ENCODE results near the gene BMAL1. TPM values are rescaled to one million over a fixed set of nuclear protein-coding genes. Genes with fewer than 3 reads are reported as not detected.

BMAL1 gene
- total and polyA plus RNA-seq, 2 of the 8 experiments (the other 6 are each of a cell fraction or from before 2014, with no cell fraction given), result 6.8 to 6.9 TPM

DNA sequence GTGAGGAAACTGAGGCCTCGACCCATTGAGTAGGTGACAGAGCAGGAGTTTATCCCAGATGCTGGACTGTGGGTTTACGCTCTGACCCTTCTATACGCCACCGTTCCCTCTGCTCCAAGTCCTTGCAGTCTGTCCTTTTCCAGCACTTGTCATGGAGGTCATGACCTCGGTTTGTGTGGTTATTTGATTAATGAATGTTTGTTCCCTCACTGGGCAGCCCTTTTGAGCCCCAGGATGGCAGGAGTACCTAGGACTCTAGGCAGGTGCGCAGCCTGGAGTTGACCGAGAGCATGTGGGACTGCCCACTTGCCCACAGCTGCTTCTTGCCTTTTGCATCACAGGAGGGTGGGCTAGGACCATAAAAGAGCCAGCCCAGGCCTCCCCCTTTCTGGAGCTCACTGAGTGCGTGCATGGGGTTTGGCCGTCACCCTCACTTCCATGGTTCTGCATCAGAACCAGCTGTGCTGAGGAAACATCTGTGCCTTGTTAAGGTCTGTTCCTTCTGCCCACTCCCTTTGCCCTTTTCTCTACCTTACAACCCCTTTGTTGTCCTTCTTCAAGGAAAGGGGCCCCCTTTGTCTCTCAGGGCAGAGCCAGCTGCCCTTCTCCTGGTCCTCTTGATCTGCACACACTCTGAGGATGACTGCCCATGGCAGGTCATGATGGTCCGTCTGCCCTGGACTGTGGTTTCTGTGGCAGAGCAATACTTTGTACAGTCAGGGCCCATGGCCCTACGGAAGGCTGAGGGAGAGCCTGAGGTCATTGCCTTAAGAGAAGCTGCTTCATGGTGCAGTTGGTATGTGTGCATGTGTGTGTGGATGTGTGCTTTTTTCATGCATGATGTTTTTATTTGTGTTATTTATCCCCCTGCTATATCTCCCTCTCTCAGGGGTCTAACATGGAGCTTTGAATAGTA, 38.2 kb downstream of the BMAL1 start:
- no peaks in the 10 kb centered on the region for H3K79me2 ChIP-seq (ENCODE audit: control insufficient read depth in 1 of 2, insufficient read depth in 2 of 2, low read length in 2 of 2)
- H3K23ac ChIP-seq (ENCODE audit: insufficient read length), result no peak overlapping the region
- no peak overlapping the region for H2BK120ac ChIP-seq (replicated peaks; ENCODE audit: low read depth, low read length)
- no peaks in the 10 kb centered on the region for H3K27me3 ChIP-seq (replicated peaks in 1 of 4; ENCODE audit: control insufficient read depth in 3 of 4, extremely low read depth in 1 of 4, insufficient read depth in 3 of 4, low read length in 3 of 4)
- no peak overlapping the region for H2AK5ac ChIP-seq (ENCODE audit: low read depth, low read length)
- H3K56ac ChIP-seq (replicated peaks; ENCODE audit: insufficient read length, low read depth, low read length), result no peak overlapping the region
- WGBS, 2 experiments (ENCODE audit: extremely low coverage in 1 of 2, insufficient coverage in 1 of 2, insufficient read length in 1 of 2, insufficient replicate concordance in 2 of 2, low coverage in 1 of 2, low lambda C conversion rate in 2 of 2, missing lambda C conversion rate in 1 of 2), result 92% methylated on average over 11 of the region's 11 CpGs; no CpG with 5 or more reads in 1 of the 2 experiments
- no peak overlapping the region for H3K14ac ChIP-seq (ENCODE audit: insufficient read length)
- H3K4me3 ChIP-seq (ENCODE audit: extremely low read depth in 1 of 4, insufficient read depth in 2 of 4, low read depth in 3 of 4, low read length in 4 of 4), result no peak overlapping the region
- CTCF ChIA-PET (ENCODE audit: partially characterized antibody), result interaction anchor here (0.7 to 4.0 kb wide), 9 partner anchors 14 to 172 kb away, joined by 3 to 31 read pairs (median 3); no protein-coding TSS in a partner anchor
- H4K20me1 ChIP-seq (replicated peaks in 1 of 2; ENCODE audit: control insufficient read depth in 1 of 2, insufficient read depth in 2 of 2, low read length in 2 of 2), result peaks cover 0 to under 1% of the 10 kb centered on the region in 2 experiments
- no peaks in the 10 kb centered on the region for H3K23me2 ChIP-seq (ENCODE audit: low read depth, low read length)
- no peak overlapping the region for H3K4me2 ChIP-seq (ENCODE audit: insufficient read depth in 1 of 2, low read depth in 2 of 2, low read length in 2 of 2)
- H2BK15ac ChIP-seq (ENCODE audit: low read length), result no peak overlapping the region
- H4K5ac ChIP-seq (ENCODE audit: insufficient read length, low read depth, low read length), result no peak overlapping the region
- H2BK5ac ChIP-seq (ENCODE audit: low read depth, low read length), result no peak overlapping the region
- no peak overlapping the region for H3K4ac ChIP-seq (replicated peaks; ENCODE audit: insufficient read length, low read depth, low read length)
- H3K9ac ChIP-seq (replicated peaks in 1 of 4; ENCODE audit: extremely low read depth in 1 of 4, low read depth in 3 of 4, low read length in 3 of 4), result no peak overlapping the region
- DNase-seq (ENCODE audit: low read depth in 1 of 2, low spot score in 2 of 2) (no peak), FAIRE-seq (no peak)
- H3K36me3 ChIP-seq (ENCODE audit: control insufficient read depth in 2 of 4, insufficient read depth in 4 of 4, low read length in 3 of 4), result no peaks in the 10 kb centered on the region
- no peak overlapping the region for H2BK12ac ChIP-seq (ENCODE audit: low read depth, low read length)
- no peak overlapping the region for H3K18ac ChIP-seq (ENCODE audit: extremely low read depth, low read length)
- H2AFZ ChIP-seq (ENCODE audit: low read length), result no peak overlapping the region
- H3K27ac ChIP-seq (ENCODE audit: low read depth, low read length), result no peak overlapping the region
- H4K8ac ChIP-seq (ENCODE audit: extremely low read depth, insufficient read depth, low read length), result no peak overlapping the region
- H4K91ac ChIP-seq (replicated peaks; ENCODE audit: insufficient read length, low read length), result no peak overlapping the region
- POLR2A ChIA-PET (ENCODE audit: partially characterized antibody), result no interaction called here
- H3K79me1 ChIP-seq (ENCODE audit: low read depth, low read length), result no peaks in the 10 kb centered on the region; the same call in 1 of the 2 replicates
- no peak overlapping the region for H2BK20ac ChIP-seq (ENCODE audit: low read length)
- H3K9me3 ChIP-seq (ENCODE audit: insufficient read depth in 2 of 2, low read depth in 1 of 2, low read length in 1 of 2), result no peaks in the 10 kb centered on the region
- peaks cover 0 to 11% (median 4%) of the 10 kb centered on the region in 4 experiments; a peak in 5 of 7 replicates for H3K4me1 ChIP-seq (replicated peaks in 1 of 4; ENCODE audit: control insufficient read depth in 3 of 4, insufficient read depth in 4 of 4, low read length in 3 of 4)
- TF ChIP-seq SAP30 (IDR thresholded peaks at IDR 0.05; ENCODE audit: insufficient read depth, insufficient replicate concordance, low read length), result no peak

Measured in H1 (cell line).